Aorta (tissue), 5 donors: Measurements from ENCODE around the gene HVCN1. TPM values are rescaled to one million over a fixed set of nuclear protein-coding genes. Genes with fewer than 3 reads are reported as not detected.

Experiments
- ATAC-seq: fragments of 200-7000 bp; cut with Tn5 transposase; one replicate; pipeline ENCODE4 v1.9.1; 2022; ENCODE audit warnings: moderate library complexity; ENCODE audit not compliant: low FRiP score
- DNase-seq, 2 donors: peaks; one replicate each; pipeline ENCODE4 v3.0.0-alpha.2; 2020
- H3K27ac ChIP-seq, 2 donors: one replicate each; pipeline ENCODE4 v1.5.1; 2013; ENCODE audit warnings: low read length in 2 of 2, mild to moderate bottlenecking in 2 of 2, moderate library complexity in 2 of 2, control low read depth in 1 of 2, inconsistent platforms in 1 of 2, low read depth in 1 of 2
- H3K27me3 ChIP-seq, 2 donors: one replicate each; pipeline ENCODE4 v1.6.1; 2013; ENCODE audit warnings: control low read depth in 1 of 2, low read length in 1 of 2, mild to moderate bottlenecking in 1 of 2, moderate library complexity in 1 of 2; ENCODE audit not compliant: insufficient read depth in 2 of 2, control insufficient read depth in 1 of 2
- H3K36me3 ChIP-seq, 2 donors: one replicate each; pipeline ENCODE4 v1.6.1; 2013; ENCODE audit warnings: control low read depth in 1 of 2, low read length in 1 of 2, mild to moderate bottlenecking in 1 of 2; ENCODE audit not compliant: insufficient read depth in 2 of 2, control insufficient read depth in 1 of 2
- H3K4me1 ChIP-seq, 2 donors: one replicate each; pipeline ENCODE4 v1.6.1; 2013; ENCODE audit warnings: low read length in 2 of 2, control low read depth in 1 of 2, mild to moderate bottlenecking in 1 of 2, moderate library complexity in 1 of 2; ENCODE audit not compliant: insufficient read depth in 2 of 2, control insufficient read depth in 1 of 2
- H3K4me3 ChIP-seq, 2 donors: one replicate each; pipeline ENCODE4 v1.5.1; 2013; ENCODE audit warnings: low read length in 2 of 2, control low read depth in 1 of 2, mild to moderate bottlenecking in 1 of 2
- H3K9me3 ChIP-seq: one replicate; pipeline ENCODE4 v1.6.1; 2013; ENCODE audit warnings: mild to moderate bottlenecking, low read length; ENCODE audit not compliant: control insufficient read depth
- WGBS, 2 donors: extraction: QIAGEN DNeasy Blood & Tissue Kit; methylation state at CpG; one replicate each; pipeline ENCODE4 v1.1.7; 2013; 5-methylcytosine and 5-hydroxymethylcytosine counted together
- intact Hi-C, 2 donors: fragments of 100-400 bp; cut with DNase I; formaldehyde crosslinking; loops; one replicate each; pipeline versions ENCODE4 v1.14.2 to v1.15.0; 2022
- polyA plus RNA-seq, 2 donors: library from polyadenylated mRNA; stranded (reverse); fragments of 200-250 nt; gene quantifications; one replicate each; pipeline ENCODE4 v1.2.3, GENCODE V29; 2013
- total RNA-seq, 2 donors: library from RNA; stranded (reverse); fragmentation: NEBNext Ultra II Directional; extraction: Animal tissue kit (Norgen Biotek cat#: 25700); gene quantifications; one replicate each; pipeline ENCODE4 v1.2.1, GENCODE V29; 2021
- donor health status: healthy with polysubstance abuse.
- donor health status: Bipolar disorder and iron deficiency.
- donor health status: DM: no; HTN: no; CAD: no.
- donor health status: DM: no; HTN: no; CAD: no.
- donor health status: DM: yes; HTN: yes; CAD: no.

Gene HVCN1
- total and polyA plus RNA-seq, 4 donors, result 4.1 to 10.1 (median 7.3) TPM

DNA sequence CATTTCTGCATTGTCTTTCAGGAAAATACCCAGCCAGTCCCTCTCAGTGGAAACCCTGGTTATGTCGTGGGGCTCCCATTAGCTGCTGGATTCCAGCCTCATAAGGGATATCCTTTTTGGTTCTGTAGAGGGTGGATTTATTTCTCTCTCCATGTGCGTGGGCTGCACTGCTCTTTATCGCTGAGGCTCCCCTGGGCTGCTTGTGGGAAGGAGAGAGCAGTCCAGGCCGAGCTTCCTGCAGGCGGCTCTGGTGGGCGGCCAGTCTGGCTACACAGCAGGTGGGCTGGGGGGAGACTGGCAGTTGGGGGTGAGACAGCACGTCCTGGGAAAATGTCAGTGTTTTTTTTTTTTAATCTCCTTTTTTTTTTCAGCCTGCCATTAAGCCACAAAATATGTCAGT lies 47.4 kb downstream of the HVCN1 start:
- no peak for DNase-seq
- WGBS, 2 donors, result 20 to 27% methylated on average over 7 of the region's 7 CpGs
- H3K27me3 ChIP-seq, result no peaks in the 10 kb centered on the region

DNA sequence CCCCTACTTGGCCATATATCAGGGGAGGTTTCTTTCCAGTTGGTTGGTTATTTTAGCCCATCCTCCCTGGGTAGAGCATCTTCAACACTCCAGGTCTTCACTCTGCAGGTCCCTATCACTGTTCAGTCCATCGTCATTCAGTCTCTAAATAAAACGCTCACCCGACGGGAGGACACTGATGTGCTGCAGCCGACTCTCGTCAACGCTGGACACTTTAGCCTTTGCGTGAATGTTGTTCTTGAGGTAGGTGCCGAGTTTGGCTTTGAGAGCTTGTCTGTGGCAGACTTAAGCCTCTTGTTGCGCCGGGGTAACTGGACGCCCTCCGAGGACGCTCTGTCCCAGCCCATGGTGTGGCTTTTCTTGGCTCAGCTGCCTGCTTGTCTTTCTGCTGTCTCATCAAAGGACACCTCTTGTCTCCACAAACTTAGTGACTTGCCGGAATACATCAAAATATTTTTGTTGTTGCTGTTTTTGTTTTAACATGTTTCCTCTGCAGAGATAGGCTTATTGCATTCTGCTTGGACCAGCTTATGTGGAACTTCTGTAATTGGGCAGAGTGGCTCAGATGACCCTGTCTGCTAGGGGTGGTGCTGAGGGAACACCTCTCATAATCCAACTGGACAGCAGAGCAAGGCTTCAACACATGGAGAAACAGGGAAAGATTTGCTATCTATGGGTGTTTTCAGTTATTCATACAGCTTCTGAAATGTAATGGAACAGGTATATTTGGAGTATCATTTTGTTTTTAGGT lies 48.5 kb downstream of the HVCN1 start:
- 93% methylated on average over 15 of the region's 15 CpGs for WGBS, 2 donors
- intact Hi-C loops, result loop anchor here in 1 of 2 donors (5.0 kb wide), 1 partner anchor 102 kb away; the partner anchor contains the start of gene PPP1CC
- H3K36me3 ChIP-seq, result peaks cover 0 to 2% of the 10 kb centered on the region in 2 donors
- H3K9me3 ChIP-seq, result no peaks in the 10 kb centered on the region
- no peak for DNase-seq
- peaks cover 0 to 2% of the 10 kb centered on the region in 2 donors for H3K4me1 ChIP-seq
- no peaks in the 10 kb centered on the region for H3K27me3 ChIP-seq
- no peak overlapping the region for H3K27ac ChIP-seq
- ATAC-seq, result no peak
- H3K4me3 ChIP-seq, result no peak overlapping the region

More for the DNA sequence above, 47.4 kb downstream of the HVCN1 start:
- Histone ChIP-seq H3K36me3 (no peaks in the 10 kb centered on the region), H3K4me1 (peaks cover 0 to 2% of the 10 kb centered on the region in 2 donors), H3K27ac (no peak overlapping the region), H3K4me3 (no peak overlapping the region), H3K9me3 (no peaks in the 10 kb centered on the region)
- peak; percentile 49 for ATAC-seq
- intact Hi-C loops, result loop anchor here in 1 of 2 donors (5.0 kb wide), 1 partner anchor 101 kb away; the partner anchor contains the start of gene PPP1CC

DNA sequence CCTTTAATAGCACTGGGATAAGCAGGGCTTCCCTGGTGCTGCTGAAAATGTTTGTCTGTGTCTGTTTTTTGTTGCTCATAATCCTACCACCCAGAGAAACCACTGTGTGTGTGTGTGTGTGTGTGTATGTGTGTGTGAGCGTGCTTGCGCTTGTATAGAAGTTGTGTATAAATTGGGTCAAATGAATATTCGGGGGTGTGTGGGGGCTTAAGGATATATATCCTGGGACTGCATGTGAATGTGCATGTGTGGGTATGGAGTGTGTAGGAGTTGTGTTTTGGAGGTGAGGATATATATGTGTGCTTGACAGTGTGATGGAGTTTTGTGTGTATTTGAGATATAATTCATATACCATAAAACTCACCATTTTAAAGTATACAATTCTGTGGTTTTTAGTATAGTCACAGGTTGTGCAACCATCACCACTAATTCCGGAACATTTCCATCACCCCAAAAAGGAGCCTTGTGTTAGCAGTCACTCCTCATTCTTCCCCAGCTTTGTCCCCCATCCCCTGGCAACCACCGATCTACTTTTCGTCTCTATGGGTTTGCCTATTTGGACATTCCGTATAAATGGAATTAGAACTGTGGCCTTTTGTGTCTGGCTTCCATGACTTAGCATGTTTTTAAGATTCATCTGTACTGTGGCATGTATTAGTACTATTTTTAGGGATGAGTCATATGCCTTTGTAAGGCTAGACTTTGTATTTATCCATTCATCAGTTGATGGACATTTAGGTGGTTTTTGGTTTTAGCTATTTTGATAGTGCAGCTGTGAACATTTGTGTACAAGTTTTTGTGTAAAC lies 49.4 kb downstream of the HVCN1 start:
- DNase-seq, result no peak
- peaks cover 0 to 2% of the 10 kb centered on the region in 2 donors for H3K4me1 ChIP-seq
- ATAC-seq, result no peak
- H3K27ac ChIP-seq, result no peak overlapping the region
- no peaks in the 10 kb centered on the region for H3K27me3 ChIP-seq
- intact Hi-C loops, result loop anchor here in 1 of 2 donors (5.0 kb wide), 1 partner anchor 103 kb away; the partner anchor contains the start of gene PPP1CC
- peaks cover 0 to 2% of the 10 kb centered on the region in 2 donors for H3K36me3 ChIP-seq
- no peak overlapping the region for H3K4me3 ChIP-seq
- no peaks in the 10 kb centered on the region for H3K9me3 ChIP-seq
- WGBS, 2 donors, result 65 to 68% methylated on average over 7 of the region's 7 CpGs

- H3K4me1 ChIP-seq, result peaks cover 0 to 2% of the 10 kb centered on the region in 2 donors
- H3K4me3 ChIP-seq, result no peak overlapping the region
- no peaks in the 10 kb centered on the region for H3K27me3 ChIP-seq
- ATAC-seq (no peak), DNase-seq (no peak)
- H3K9me3 ChIP-seq, result no peaks in the 10 kb centered on the region
- 96 to 97% methylated on average over 5 of the region's 5 CpGs for WGBS, 2 donors
- peaks cover 0 to 2% of the 10 kb centered on the region in 2 donors for H3K36me3 ChIP-seq
- intact Hi-C loops, result no loop called here
- H3K27ac ChIP-seq, result no peak overlapping the region
Observed at GRCh38 chr12:110638796-110639195, 50.1 kb downstream of the HVCN1 start.

DNA sequence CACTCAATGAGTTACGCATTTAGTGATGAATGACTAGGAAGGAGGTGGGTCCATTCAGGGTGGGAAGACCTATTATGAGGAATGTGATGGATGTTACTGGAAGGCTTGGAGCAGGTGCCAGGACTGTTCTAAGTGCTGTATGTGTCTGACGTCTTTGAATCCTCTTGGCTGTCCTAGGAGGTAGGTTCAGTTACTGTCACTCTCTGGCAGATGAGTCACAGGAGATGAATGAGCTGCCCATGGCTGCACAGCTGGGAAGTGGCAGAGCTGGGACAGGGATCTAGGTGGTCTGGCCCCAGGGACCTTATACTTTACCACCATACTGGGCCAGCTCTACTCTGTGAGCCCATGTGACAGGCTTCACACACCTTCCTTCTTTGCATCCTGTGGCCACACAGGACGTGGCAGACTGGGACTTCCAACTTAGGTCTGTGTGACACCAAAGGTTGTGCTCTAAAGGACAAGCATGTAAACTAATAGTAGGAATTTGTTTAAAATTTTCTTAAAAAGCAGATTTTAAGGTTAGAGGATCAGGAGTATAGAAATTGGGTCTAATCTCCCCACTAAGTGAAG lies 51.0 kb downstream of the HVCN1 start:
- H3K4me1 ChIP-seq, result peaks cover 0 to 2% of the 10 kb centered on the region in 2 donors
- WGBS, 2 donors, result 75 to 77% methylated on average over 3 of the region's 3 CpGs
- no peak overlapping the region for H3K4me3 ChIP-seq
- intact Hi-C loops, result no loop called here
- H3K27me3 ChIP-seq, result no peaks in the 10 kb centered on the region
- DNase-seq, result no peak
- ATAC-seq, result no peak
- H3K9me3 ChIP-seq, result no peaks in the 10 kb centered on the region
- peaks cover 0 to 2% of the 10 kb centered on the region in 2 donors for H3K36me3 ChIP-seq
- no peak overlapping the region for H3K27ac ChIP-seq

- ATAC-seq, result no peak
- intact Hi-C loops, result no loop called here
- H3K4me1 ChIP-seq, result peaks cover 0 to 2% of the 10 kb centered on the region in 2 donors
- H3K9me3 ChIP-seq, result no peaks in the 10 kb centered on the region
- WGBS, 2 donors, result 95 to 98% methylated on average over 5 of the region's 5 CpGs
- no peak overlapping the region for H3K4me3 ChIP-seq
- no peak overlapping the region for H3K27ac ChIP-seq
- no peaks in the 10 kb centered on the region for H3K27me3 ChIP-seq
- peaks cover 0 to 2% of the 10 kb centered on the region in 2 donors for H3K36me3 ChIP-seq
- DNase-seq, result no peak
Observed at GRCh38 chr12:110636516-110636915, 52.4 kb downstream of the HVCN1 start.

GRCh38 chr12:110635055-110635454 lies 53.9 kb downstream of the HVCN1 start:
- DNase-seq (no peak), ATAC-seq (no peak)
- Histone ChIP-seq H3K27me3 (no peaks in the 10 kb centered on the region), H3K4me3 (no peak overlapping the region), H3K9me3 (no peaks in the 10 kb centered on the region), H3K4me1 (no peaks in the 10 kb centered on the region), H3K27ac (no peak overlapping the region), H3K36me3 (peaks cover 0 to 2% of the 10 kb centered on the region in 2 donors)
- intact Hi-C loops, result no loop called here

- intact Hi-C loops, result no loop called here
- H3K36me3 ChIP-seq, result peaks cover 0 to 3% of the 10 kb centered on the region in 2 donors
Observed at GRCh38 chr12:110627500-110628195, 61.3 kb downstream of the HVCN1 start.

More at GRCh38 chr12:110627500-110628195, 61.3 kb downstream of the HVCN1 start:
- no peak for ATAC-seq
- no peak overlapping the region for H3K27ac ChIP-seq
- DNase-seq, result no peak
- H3K9me3 ChIP-seq, result no peaks in the 10 kb centered on the region
- no peaks in the 10 kb centered on the region for H3K27me3 ChIP-seq
- WGBS, 2 donors, result 86 to 87% methylated on average over 8 of the region's 8 CpGs
- no peaks in the 10 kb centered on the region for H3K4me1 ChIP-seq
- H3K4me3 ChIP-seq, result no peak overlapping the region
